Measurements from ENCODE around the gene DOCK7. TPM values are rescaled to one million over a fixed set of nuclear protein-coding genes. Genes with fewer than 3 reads are reported as not detected.

DOCK7 gene
- total RNA-seq, 1 donor from 2014 or later, result 36.5 TPM

GRCh38 chr1:62726011-62726442 is 37.8 kb upstream of the DOCK7 start:
- intact Hi-C loops (cut with DNase I), result no loop called here
- Histone ChIP-seq H3K27me3 (ENCODE audit: low read depth) (no peaks in the 10 kb centered on the region), H3K9me3 (no peaks in the 10 kb centered on the region), H3K36me3 (no peaks in the 10 kb centered on the region), H3K4me3 (no peak overlapping the region), H3K27ac (no peak overlapping the region), H3K4me1 (peaks cover 11% of the 10 kb centered on the region)
- TF ChIP-seq, protein P1, sequence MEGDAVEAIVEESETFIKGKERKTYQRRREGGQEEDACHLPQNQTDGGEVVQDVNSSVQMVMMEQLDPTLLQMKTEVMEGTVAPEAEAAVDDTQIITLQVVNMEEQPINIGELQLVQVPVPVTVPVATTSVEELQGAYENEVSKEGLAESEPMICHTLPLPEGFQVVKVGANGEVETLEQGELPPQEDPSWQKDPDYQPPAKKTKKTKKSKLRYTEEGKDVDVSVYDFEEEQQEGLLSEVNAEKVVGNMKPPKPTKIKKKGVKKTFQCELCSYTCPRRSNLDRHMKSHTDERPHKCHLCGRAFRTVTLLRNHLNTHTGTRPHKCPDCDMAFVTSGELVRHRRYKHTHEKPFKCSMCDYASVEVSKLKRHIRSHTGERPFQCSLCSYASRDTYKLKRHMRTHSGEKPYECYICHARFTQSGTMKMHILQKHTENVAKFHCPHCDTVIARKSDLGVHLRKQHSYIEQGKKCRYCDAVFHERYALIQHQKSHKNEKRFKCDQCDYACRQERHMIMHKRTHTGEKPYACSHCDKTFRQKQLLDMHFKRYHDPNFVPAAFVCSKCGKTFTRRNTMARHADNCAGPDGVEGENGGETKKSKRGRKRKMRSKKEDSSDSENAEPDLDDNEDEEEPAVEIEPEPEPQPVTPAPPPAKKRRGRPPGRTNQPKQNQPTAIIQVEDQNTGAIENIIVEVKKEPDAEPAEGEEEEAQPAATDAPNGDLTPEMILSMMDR (IDR thresholded peaks at IDR 0.05), result no peak
- ATAC-seq, result no peak
- DNase-seq, result no peak

DNA sequence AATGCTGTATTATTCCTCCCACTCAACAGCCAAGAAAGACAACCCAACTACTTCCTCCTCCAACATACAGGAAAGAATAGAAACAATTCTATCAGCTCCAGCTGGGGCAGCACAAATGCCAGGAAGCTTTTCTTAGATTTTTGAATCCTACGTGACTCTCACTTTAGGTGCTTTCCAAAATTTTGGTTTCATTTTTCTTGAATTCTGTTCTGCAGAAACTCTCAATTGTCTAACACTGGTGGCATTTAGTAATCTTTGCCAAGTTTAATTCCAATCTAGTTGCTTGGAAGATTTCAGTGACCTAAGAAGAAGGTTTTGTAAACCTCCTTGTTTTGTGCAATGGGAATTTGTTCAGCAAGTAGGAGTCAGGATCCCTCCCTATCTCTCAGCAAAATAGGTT is 37.1 kb upstream of the DOCK7 start:
- H3K4me1 ChIP-seq, result peaks cover 11% of the 10 kb centered on the region
- no peaks in the 10 kb centered on the region for H3K27me3 ChIP-seq (ENCODE audit: low read depth)
- no peak for ATAC-seq
- H3K4me3 ChIP-seq, result peak overlapping the region; percentile 12
- no peak overlapping the region for H3K27ac ChIP-seq
- intact Hi-C loops (cut with DNase I), result no loop called here
- H3K36me3 ChIP-seq, result no peaks in the 10 kb centered on the region
- no peaks in the 10 kb centered on the region for H3K9me3 ChIP-seq
- TF ChIP-seq, protein P1 (IDR thresholded peaks at IDR 0.05), result no peak
- no peak for DNase-seq

GRCh38 chr1:62724430-62724829 is 36.2 kb upstream of the DOCK7 start:
- no peaks in the 10 kb centered on the region for H3K36me3 ChIP-seq
- no peak for ATAC-seq
- no peaks in the 10 kb centered on the region for H3K27me3 ChIP-seq (ENCODE audit: low read depth)
- H3K4me3 ChIP-seq, result no peak overlapping the region
- H3K9me3 ChIP-seq, result no peaks in the 10 kb centered on the region
- H3K4me1 ChIP-seq, result peaks cover 11% of the 10 kb centered on the region
- no peak overlapping the region for H3K27ac ChIP-seq
- intact Hi-C loops (cut with DNase I), result no loop called here
- DNase-seq, result no peak
- TF ChIP-seq, protein P1 (IDR thresholded peaks at IDR 0.05), result no peak

DNA sequence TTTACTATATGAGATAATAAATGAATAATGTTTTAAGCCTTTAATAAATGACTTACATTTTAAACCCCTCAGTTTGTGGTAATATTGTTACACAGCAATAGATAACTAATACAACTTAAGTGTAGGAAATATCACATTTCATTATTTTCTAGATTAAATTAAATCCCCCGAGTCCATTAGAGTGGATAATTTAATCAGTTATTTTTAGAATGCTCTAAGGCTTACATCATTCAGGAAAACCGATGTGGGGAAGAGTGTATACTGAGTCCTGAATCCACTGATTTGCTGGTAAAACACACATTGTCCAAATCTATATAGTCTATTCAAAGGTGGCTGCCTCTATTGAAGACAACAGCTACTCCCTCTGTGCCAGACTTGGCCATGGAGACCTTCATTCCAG is 35.7 kb upstream of the DOCK7 start:
- intact Hi-C loops (cut with DNase I), result no loop called here
- ATAC-seq (no peak), DNase-seq (no peak)
- H3K27me3 ChIP-seq (ENCODE audit: low read depth), result no peaks in the 10 kb centered on the region
- no peaks in the 10 kb centered on the region for H3K9me3 ChIP-seq
- H3K4me1 ChIP-seq, result peaks cover 11% of the 10 kb centered on the region
- H3K36me3 ChIP-seq, result no peaks in the 10 kb centered on the region
- TF ChIP-seq, protein P1 (IDR thresholded peaks at IDR 0.05), result no peak
- no peak overlapping the region for H3K27ac ChIP-seq
- no peak overlapping the region for H3K4me3 ChIP-seq

DNA sequence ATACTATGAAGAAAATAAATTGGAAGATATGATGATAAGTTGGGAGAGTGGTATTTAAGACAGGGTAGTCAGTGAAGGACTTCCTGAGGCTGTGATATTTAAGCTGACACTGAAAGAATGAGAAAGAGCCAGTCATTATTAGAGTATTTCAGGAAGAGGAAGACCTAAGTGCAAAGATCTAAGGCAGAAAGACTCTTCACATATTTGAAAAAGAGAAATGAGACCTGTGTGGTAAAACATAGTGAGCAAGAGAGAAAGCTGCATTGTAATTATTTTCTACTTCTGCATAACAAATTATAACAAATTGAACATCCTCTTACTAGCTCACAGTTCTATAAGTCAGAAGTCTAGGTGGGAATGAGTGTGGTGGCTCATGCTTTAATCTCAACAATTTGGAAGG is 34.6 kb upstream of the DOCK7 start:
- ATAC-seq, result peak in 1 of 2 donors; percentile 42
- no peaks in the 10 kb centered on the region for H3K27me3 ChIP-seq (ENCODE audit: low read depth)
- H3K4me1 ChIP-seq, result peaks cover 11% of the 10 kb centered on the region
- H3K36me3 ChIP-seq, result no peaks in the 10 kb centered on the region
- DNase-seq, result no peak
- no peaks in the 10 kb centered on the region for H3K9me3 ChIP-seq
- no peak overlapping the region for H3K4me3 ChIP-seq
- intact Hi-C loops (cut with DNase I), result no loop called here
- TF ChIP-seq, protein P1 (IDR thresholded peaks at IDR 0.05), result no peak
- no peak overlapping the region for H3K27ac ChIP-seq
